Activated naive CD8-positive, alpha-beta T cell treated with anti-CD3 and anti-CD28 coated beads, Interleukin-2, amount 10 ng/mL, durations not matched to agents 7 days and 5 days (primary cell): ENCODE data around the gene ENPP4. TPM values are rescaled to one million over a fixed set of nuclear protein-coding genes. Genes with fewer than 3 reads are reported as not detected.
"Not testable (repeated sequence)": the region's sequence is repeated elsewhere in the genome, so short reads cannot be mapped to it uniquely, and the experiment has no call there.

Source experiments
- ATAC-seq: fragments of 150-1000 bp; cut with Tn5 transposase; one replicate; pipeline ENCODE4 v1.10.0; 2021; ENCODE audit warnings: low read depth, moderate library complexity
- POLR2A ChIA-PET: fragments of 350-600 bp; sonication (Branson Sonifier 250); formaldehyde crosslinking; loops from one replicate; lab custom pipeline; 2021; ENCODE audit warnings: antibody characterized with exemption; lab: Charles Lee
- DNase-seq: peaks from one replicate; pipeline ENCODE4 v3.0.0; 2021
- H3K27ac Mint-ChIP-seq: one replicate; pipeline ENCODE4 v1.8.0; 2022; ENCODE audit warnings: mild to moderate bottlenecking, mixed read lengths
- H3K27me3 Mint-ChIP-seq: one replicate; pipeline ENCODE4 v1.8.0; 2022; ENCODE audit warnings: mild to moderate bottlenecking, moderate library complexity, mixed read lengths
- H3K36me3 Mint-ChIP-seq: one replicate; pipeline ENCODE4 v1.8.0; 2021; ENCODE audit warnings: mild to moderate bottlenecking, mixed read lengths
- H3K4me1 Mint-ChIP-seq: one replicate; pipeline ENCODE4 v1.8.0; 2021; ENCODE audit warnings: mixed read lengths
- H3K4me3 Mint-ChIP-seq: one replicate; pipeline ENCODE4 v1.8.0; 2022; ENCODE audit warnings: mild to moderate bottlenecking, moderate library complexity, mixed read lengths
- H3K9me3 Mint-ChIP-seq: one replicate; pipeline ENCODE4 v1.8.0; 2021; ENCODE audit warnings: mixed read lengths
- total RNA-seq, 2 experiments: library from RNA; stranded (reverse); gene quantifications; one replicate each; pipeline ENCODE4 v1.2.3, GENCODE V29; 2021

ENPP4 gene, protein sequence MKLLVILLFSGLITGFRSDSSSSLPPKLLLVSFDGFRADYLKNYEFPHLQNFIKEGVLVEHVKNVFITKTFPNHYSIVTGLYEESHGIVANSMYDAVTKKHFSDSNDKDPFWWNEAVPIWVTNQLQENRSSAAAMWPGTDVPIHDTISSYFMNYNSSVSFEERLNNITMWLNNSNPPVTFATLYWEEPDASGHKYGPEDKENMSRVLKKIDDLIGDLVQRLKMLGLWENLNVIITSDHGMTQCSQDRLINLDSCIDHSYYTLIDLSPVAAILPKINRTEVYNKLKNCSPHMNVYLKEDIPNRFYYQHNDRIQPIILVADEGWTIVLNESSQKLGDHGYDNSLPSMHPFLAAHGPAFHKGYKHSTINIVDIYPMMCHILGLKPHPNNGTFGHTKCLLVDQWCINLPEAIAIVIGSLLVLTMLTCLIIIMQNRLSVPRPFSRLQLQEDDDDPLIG
- total RNA-seq = 1 to 10 TPM; 9.0 to 9.3 TPM

DNA sequence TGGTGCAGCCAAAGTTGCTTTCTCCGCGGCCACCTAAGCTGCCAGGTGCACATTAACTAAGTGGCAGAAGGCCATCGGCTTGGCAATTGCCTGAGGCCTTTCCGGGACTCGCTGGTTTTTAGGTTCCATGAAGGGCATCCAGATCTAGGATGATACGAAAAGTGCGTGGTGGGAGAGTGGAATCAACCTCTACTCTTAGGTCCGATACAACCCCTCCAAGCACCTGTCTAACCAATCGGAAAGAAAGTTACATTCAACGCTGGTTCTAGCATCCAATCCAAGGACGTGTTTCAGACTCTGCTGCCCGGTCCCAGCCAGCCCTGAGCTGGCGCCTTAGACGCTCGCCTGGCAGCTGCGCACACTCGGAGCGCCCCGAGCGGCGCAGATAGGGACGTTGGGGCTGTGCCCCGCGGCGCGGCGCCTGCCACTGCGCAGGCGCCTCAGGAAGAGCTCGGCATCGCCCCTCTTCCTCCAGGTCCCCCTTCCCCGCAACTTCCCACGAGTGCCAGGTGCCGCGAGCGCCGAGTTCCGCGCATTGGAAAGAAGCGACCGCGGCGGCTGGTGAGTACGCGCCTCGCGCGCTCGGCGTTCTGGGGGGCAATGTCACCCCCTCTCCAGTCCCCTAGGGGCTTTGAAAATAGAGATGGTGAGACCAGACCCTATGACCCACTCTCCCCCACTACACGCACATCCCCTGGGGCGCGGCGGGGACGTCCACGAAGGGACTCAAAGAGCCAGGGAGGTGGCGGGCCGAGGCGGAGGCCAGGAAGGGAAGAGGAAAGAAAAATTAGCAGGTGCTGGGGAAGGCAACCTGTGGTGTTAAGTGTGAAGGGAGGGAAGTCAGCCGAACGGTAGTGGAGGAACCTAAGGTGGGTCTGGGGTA, at the start of gene ENPP4:
ENPP4 (plus strand) TSS at position 361 of the 883 bp plus-strand sequence. CDS start 9,595 bp downstream, outside the sequence.
- peaks cover 4% of the 10 kb centered on the region for H3K36me3 Mint-ChIP-seq
- ATAC-seq = peak; percentile 100
- POLR2A ChIA-PET = interaction anchor here (0.8 kb wide), 1 partner anchor 9 kb away, joined by 3 read pairs; no protein-coding TSS in a partner anchor
- no peaks in the 10 kb centered on the region for H3K27me3 Mint-ChIP-seq
- H3K4me3 Mint-ChIP-seq = peak within 1 kb of the TSS; percentile 93
- DNase-seq = peak; percentile 83
- H3K27ac Mint-ChIP-seq = peak within 1 kb of the TSS; percentile 85
- H3K4me1 Mint-ChIP-seq = peaks cover 24% of the 10 kb centered on the region
- H3K9me3 Mint-ChIP-seq = peaks cover 1% of the 10 kb centered on the region

DNA sequence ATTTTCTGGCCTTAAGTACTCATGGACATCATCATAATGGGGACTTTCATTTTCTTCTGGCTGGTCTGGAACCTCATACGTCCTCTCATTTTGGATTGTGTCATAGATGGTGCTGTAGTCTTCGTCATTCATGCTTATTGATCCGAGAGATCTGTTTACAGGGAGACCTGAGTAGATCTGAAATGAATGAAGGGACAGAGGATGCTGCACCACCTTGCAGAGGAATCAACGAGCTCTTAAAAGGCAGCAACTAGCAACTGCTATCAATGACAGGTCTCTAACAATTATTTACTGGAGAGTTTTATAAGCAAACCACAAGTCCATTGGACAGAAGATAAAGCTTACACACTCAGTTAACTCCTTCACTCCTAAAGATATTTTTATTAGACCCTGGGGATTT, 49.7 kb upstream of the ENPP4 start:
- Mint-ChIP-seq H3K9me3 (no peaks in the 10 kb centered on the region), H3K4me1 (peaks cover 2% of the 10 kb centered on the region), H3K27ac (no peak overlapping the region), H3K36me3 (no peaks in the 10 kb centered on the region), H3K4me3 (no peak overlapping the region), H3K27me3 (peaks cover 3% of the 10 kb centered on the region)
- POLR2A ChIA-PET = no interaction called here
- DNase-seq (no peak), ATAC-seq (no peak)

DNA sequence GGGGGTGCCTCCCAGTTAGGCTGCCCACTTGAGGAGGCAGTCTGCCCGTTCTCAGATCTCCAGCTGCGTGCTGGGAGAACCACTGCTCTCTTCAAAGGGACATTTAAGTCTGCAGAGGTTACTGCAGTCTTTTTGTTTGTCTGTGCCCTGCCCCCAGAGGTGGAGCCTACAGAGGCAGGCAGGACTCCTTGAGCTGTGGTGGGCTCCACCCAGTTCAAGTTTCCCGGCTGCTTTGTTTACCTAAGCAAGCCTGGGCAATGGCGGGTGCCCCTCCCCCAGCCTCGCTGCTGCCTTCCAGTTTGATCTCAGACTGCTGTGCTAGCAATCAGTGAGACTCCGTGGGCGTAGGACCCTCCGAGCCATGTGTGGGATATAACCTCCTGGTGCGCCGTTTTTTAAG, 44.1 kb upstream of the ENPP4 start:
- DNase-seq, POLR2A ChIA-PET, H3K4me3 Mint-ChIP-seq, H3K36me3 Mint-ChIP-seq, ATAC-seq, H3K27ac Mint-ChIP-seq, H3K9me3 Mint-ChIP-seq, H3K4me1 Mint-ChIP-seq: not testable (repeated sequence)
- H3K27me3 Mint-ChIP-seq = peaks cover 21% of the 10 kb centered on the region

DNA sequence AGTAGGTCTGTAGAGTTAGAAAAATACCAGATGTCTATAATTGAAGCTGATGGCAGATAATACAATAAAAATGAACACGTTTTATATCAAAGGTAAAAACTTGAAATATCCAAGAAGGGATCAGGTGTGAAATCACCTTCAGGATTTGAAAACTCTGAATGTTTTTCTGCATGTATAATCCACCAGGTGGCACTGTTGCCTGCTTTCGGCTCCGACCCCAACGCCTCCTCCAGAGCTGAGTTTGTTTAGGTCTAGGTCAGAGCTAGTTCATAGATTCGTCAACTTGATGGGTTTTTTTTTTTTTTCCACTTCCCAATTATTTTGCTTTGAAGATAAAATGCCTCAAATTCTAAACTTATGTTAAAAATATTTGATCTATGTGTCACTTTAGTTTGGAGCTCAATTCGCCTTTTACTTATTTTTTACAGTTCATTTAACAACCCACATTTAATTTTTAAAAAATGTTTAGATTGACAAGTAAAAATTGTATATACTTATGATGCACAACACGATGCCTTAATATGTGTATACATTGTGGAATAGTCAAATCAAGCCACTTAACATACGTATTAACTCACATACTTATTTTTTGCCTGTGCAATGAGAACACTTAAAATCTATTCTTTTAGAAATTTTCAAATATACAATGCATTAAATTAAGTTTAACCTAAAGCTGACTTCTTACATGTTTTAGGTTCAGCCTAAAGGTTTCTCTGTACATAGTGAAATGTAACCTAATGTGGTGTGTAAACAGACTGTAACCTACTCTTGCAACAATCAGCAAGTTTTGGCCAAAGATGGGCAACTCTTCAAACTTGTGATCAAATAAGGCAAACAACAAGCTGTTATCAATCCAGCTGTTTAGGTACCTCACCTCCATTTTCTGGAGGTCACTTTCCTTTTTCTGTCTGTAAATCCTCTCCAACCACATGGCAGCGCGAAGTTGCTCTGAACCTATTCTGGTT, 39.4 kb upstream of the ENPP4 start:
- Mint-ChIP-seq H3K4me3 (no peak overlapping the region), H3K9me3 (peaks cover 8% of the 10 kb centered on the region), H3K27me3 (peaks cover 35% of the 10 kb centered on the region), H3K27ac (no peak overlapping the region), H3K4me1 (no peaks in the 10 kb centered on the region), H3K36me3 (no peaks in the 10 kb centered on the region)
- POLR2A ChIA-PET = no interaction called here
- DNase-seq (peak; percentile 40), ATAC-seq (no peak)

DNA sequence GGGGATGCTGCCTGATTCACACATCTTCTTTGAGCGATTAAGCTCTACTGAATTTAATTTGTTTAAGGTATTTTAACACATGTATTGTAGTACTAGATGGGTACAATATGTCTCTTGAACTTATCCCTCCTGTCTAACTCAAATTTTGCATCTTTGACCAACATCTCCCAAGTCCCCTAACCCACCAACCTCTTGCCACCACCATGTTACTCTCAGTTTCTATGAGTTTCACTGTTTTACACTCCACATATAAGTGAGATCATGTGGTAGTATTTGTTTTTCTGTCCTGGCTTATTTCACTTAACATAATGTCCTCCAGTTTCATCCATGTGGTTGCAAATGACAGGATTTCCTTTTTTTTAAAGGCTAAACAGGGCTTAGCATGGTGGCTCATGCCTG, 38.7 kb upstream of the ENPP4 start:
- ATAC-seq (no peak), DNase-seq (no peak)
- no peaks in the 10 kb centered on the region for H3K4me1 Mint-ChIP-seq
- H3K27me3 Mint-ChIP-seq = peaks cover 35% of the 10 kb centered on the region
- H3K4me3 Mint-ChIP-seq = no peak overlapping the region
- POLR2A ChIA-PET = no interaction called here
- no peak overlapping the region for H3K27ac Mint-ChIP-seq
- H3K36me3 Mint-ChIP-seq = no peaks in the 10 kb centered on the region
- peaks cover 15% of the 10 kb centered on the region for H3K9me3 Mint-ChIP-seq

DNA sequence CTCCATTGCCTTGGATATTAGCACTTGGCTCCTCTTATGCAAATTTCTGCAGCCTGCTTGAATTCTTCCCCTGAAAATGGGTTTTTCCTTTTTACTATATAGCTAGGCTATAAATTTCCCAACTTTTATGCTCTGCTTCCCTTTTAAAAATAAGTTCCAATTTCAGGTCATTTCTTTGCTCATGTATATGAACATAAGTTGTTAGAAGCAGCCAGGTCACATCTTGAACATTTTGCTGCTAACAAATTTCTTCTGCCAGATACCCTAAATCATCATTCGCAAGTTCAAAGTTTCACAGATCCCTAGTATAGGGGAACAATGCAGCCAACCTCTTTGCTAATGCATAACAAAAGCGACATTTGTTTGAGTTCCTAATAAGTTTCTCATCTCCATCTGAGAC, 34.5 kb upstream of the ENPP4 start:
- Mint-ChIP-seq H3K36me3 (peaks cover 3% of the 10 kb centered on the region), H3K4me3 (no peak overlapping the region), H3K9me3 (peaks cover 18% of the 10 kb centered on the region), H3K4me1 (no peaks in the 10 kb centered on the region), H3K27me3 (peaks cover 17% of the 10 kb centered on the region), H3K27ac (no peak overlapping the region)
- POLR2A ChIA-PET = no interaction called here
- DNase-seq (no peak), ATAC-seq (no peak)

DNA sequence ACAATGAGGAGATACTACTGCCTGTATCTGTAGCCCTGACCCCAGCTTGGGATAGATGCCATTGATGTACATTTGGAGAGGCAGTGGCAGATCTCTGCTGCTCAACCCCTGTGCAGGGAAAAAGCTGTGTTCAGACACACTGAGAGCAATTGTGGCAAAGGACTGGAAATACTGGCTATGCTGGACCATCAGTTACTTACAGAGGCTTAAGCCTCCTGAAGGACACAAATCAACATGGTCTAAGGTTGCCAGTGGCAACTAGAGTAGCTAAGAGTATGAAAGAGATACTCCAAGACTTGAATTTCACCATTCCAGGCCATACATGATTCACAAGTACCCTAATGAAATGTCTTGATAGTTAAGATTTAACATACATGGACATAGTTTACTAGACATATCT, 32.4 kb upstream of the ENPP4 start:
- POLR2A ChIA-PET = no interaction called here
- Mint-ChIP-seq H3K27ac (no peak overlapping the region), H3K36me3 (peaks cover 3% of the 10 kb centered on the region), H3K4me1 (no peaks in the 10 kb centered on the region), H3K4me3 (no peak overlapping the region), H3K9me3 (peaks cover 18% of the 10 kb centered on the region), H3K27me3 (peaks cover 10% of the 10 kb centered on the region)
- ATAC-seq (no peak), DNase-seq (no peak)

DNA sequence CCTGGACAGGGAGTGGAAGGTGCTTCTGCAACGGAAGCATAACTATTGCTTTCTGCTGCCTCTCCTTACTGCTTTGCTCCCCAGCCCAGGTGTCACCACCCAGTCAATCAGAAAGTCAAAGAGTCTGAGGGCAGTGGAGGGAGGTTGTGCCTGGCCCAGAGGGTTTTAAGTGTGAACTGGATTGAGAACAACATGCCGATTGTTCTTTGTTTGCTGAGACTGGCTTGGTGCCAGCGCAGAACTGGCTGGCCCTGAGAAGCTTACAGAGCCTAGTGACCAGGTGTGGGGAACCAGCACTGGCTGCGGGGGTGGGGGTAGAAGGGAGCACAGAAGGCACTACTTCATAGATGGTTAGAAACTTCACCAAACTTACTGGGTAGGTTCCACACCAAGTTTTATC, 31.1 kb upstream of the ENPP4 start:
- Mint-ChIP-seq H3K36me3 (peaks cover 3% of the 10 kb centered on the region), H3K4me3 (no peak overlapping the region), H3K4me1 (no peaks in the 10 kb centered on the region), H3K27me3 (peaks cover 2% of the 10 kb centered on the region), H3K27ac (no peak overlapping the region), H3K9me3 (peaks cover 18% of the 10 kb centered on the region)
- DNase-seq (no peak), ATAC-seq (no peak)
- POLR2A ChIA-PET = no interaction called here

DNA sequence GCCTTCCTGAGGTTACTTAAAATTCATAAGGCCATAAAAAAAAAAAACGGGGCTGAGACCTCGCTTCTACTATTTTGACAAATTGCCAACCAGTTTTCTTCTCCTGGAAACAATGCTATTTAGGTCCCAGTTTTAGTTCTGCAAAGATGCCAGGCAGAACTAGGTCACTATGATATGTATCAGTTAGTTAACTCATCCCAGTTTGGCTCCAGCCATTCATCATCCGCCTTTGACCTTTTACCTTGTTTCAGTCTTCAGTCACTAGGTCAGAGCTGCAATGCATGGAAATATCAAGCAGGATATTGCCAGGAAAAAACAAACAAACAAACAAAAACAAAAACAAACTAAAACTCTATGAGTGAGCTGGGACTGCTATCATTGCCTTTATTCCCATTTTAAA, 29.8 kb upstream of the ENPP4 start:
- H3K4me1 Mint-ChIP-seq = no peaks in the 10 kb centered on the region
- no peaks in the 10 kb centered on the region for H3K27me3 Mint-ChIP-seq
- POLR2A ChIA-PET = no interaction called here
- no peak overlapping the region for H3K27ac Mint-ChIP-seq
- peaks cover 3% of the 10 kb centered on the region for H3K36me3 Mint-ChIP-seq
- DNase-seq (no peak), ATAC-seq (no peak)
- H3K9me3 Mint-ChIP-seq = peaks cover 13% of the 10 kb centered on the region
- H3K4me3 Mint-ChIP-seq = no peak overlapping the region

DNA sequence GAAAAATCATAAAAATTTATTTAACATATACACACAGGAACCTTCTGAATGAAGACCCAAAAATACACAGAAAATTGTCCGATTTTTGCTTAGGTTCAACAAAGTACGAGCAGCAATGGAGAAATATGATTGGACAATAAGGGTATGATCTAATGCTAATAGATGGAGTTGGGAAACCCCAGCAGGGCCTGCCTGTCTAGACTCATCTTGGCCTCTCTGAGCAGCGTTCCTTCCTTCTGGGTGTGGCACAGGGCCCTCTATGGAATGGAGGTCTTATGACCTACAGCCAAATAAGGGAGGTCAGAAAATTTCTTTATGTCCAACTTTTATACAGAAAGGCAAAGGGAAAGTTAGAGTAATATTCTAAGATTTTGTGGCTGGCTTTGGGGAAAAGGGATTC, 27.7 kb upstream of the ENPP4 start:
- Mint-ChIP-seq H3K9me3 (no peaks in the 10 kb centered on the region), H3K27ac (no peak overlapping the region), H3K4me1 (no peaks in the 10 kb centered on the region), H3K4me3 (no peak overlapping the region), H3K36me3 (peaks cover 2% of the 10 kb centered on the region), H3K27me3 (no peaks in the 10 kb centered on the region)
- ATAC-seq = no peak
- POLR2A ChIA-PET = no interaction called here
- no peak for DNase-seq

DNA sequence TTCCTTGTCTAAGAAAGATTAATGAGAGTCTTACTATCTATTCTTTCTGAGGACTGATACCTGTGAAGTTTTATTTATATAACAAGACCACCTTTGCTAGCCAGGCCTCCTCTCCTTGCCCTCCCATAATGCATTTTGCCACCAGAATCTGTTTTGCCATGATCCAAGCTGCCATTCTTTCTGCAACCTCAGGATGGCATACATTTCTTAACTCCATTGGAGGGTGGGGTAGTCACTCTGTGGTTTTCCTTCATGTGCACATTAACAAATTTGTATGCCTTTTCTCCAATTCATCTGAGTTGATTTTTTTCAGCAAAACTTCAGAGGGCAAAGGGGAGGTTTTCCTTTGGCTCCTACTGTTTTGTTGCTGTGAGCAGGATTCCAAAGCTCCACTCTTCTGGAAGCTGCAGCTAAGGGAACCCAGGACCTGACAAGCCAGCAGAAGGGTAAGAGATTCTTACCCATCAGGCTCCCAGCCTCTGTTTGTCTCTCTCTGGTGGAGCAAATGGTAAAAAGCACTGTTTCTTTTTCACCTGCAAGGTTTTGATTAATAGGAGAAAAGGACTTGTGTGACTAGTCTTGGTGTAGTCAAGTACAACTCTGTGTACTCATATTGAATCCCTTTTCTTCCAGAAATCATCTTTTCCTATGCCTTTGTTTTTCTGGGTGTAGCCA, 26.2 kb upstream of the ENPP4 start:
- Mint-ChIP-seq H3K9me3 (no peaks in the 10 kb centered on the region), H3K27me3 (no peaks in the 10 kb centered on the region), H3K4me3 (no peak overlapping the region), H3K4me1 (no peaks in the 10 kb centered on the region), H3K27ac (no peak overlapping the region), H3K36me3 (peaks cover 2% of the 10 kb centered on the region)
- POLR2A ChIA-PET = no interaction called here
- DNase-seq (no peak), ATAC-seq (no peak)

DNA sequence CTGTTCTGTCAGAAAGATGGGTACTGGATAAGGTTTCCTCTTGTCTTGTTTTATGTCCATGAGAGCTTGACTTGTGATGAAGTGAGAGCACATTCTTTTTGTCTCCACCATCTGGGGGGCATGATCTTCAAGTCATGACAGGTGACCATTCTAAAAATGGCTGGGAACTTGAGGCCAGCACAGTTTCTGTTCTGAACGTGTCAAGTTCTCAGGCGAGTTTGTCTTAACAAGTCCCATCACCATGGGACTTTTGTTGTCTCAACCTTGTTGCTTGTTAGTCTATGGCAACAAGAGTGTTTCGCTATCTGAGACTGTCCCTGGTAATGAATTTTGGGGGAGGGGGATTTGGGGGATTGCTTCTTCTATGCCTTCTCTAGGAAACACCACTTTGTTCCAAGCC, 25.6 kb upstream of the ENPP4 start:
- Mint-ChIP-seq H3K9me3 (peaks cover 2% of the 10 kb centered on the region), H3K27me3 (no peaks in the 10 kb centered on the region), H3K36me3 (peaks cover 2% of the 10 kb centered on the region), H3K4me3 (no peak overlapping the region), H3K4me1 (no peaks in the 10 kb centered on the region), H3K27ac (no peak overlapping the region)
- POLR2A ChIA-PET = no interaction called here
- DNase-seq (no peak), ATAC-seq (no peak)
